Measurements from ENCODE around the gene BHLHA15.

Gene BHLHA15

GRCh38 chr7:98242934-98243333 is 31.7 kb downstream of the BHLHA15 start:
- H3K27ac ChIP-seq = no peak overlapping the region
- TF ChIP-seq ZFX (IDR thresholded peaks at IDR 0.05; ENCODE audit: borderline replicate concordance) = no peak
- no peak for TF ChIP-seq CTCF (IDR thresholded peaks at IDR 0.05)

- TF ChIP-seq ZFX (IDR thresholded peaks at IDR 0.05; ENCODE audit: borderline replicate concordance) (no peak), CTCF (IDR thresholded peaks at IDR 0.05) (no peak)
These were observed 33.6 kb downstream of the BHLHA15 start for GRCh38 chr7:98244871-98245270.

GRCh38 chr7:98248156-98248555 is 36.9 kb downstream of the BHLHA15 start:
- TF ChIP-seq CTCF (IDR thresholded peaks at IDR 0.05) = no peak
- TF ChIP-seq ZFX (IDR thresholded peaks at IDR 0.05; ENCODE audit: borderline replicate concordance) = no peak

More at GRCh38 chr7:98244871-98245270, 33.6 kb downstream of the BHLHA15 start:
- H3K27ac ChIP-seq = no peak overlapping the region

GRCh38 chr7:98249106-98249505 is 37.9 kb downstream of the BHLHA15 start:
- TF ChIP-seq CTCF (IDR thresholded peaks at IDR 0.05) (no peak), ZFX (IDR thresholded peaks at IDR 0.05; ENCODE audit: borderline replicate concordance) (no peak)
- H3K27ac ChIP-seq = no peak overlapping the region

More at GRCh38 chr7:98248156-98248555, 36.9 kb downstream of the BHLHA15 start:
- no peak overlapping the region for H3K27ac ChIP-seq

GRCh38 chr7:98250789-98251188 is 39.5 kb downstream of the BHLHA15 start:
- H3K27ac ChIP-seq = peak overlapping the region; percentile 83
- TF ChIP-seq CTCF (IDR thresholded peaks at IDR 0.05) (no peak), ZFX (IDR thresholded peaks at IDR 0.05; ENCODE audit: borderline replicate concordance) (no peak)

- TF ChIP-seq ZFX (IDR thresholded peaks at IDR 0.05; ENCODE audit: borderline replicate concordance) (no peak), CTCF (IDR thresholded peaks at IDR 0.05) (no peak)
- peak overlapping the region; percentile 83 for H3K27ac ChIP-seq
These were observed 40.0 kb downstream of the BHLHA15 start for GRCh38 chr7:98251231-98251600.

- no peak for TF ChIP-seq ZFX (IDR thresholded peaks at IDR 0.05; ENCODE audit: borderline replicate concordance)
- no peak for TF ChIP-seq CTCF (IDR thresholded peaks at IDR 0.05)
These were observed 40.6 kb downstream of the BHLHA15 start, which contains the start of gene TECPR1 for GRCh38 chr7:98251601-98252424. TECPR1 (minus strand) TSS chr7:98252232; CDS start chr7:98246146, 6,086 bp downstream.

More at GRCh38 chr7:98251601-98252424, 40.6 kb downstream of the BHLHA15 start, which contains the start of gene TECPR1:
- peak within 1 kb of the TSS; percentile 83 for H3K27ac ChIP-seq

Measured in 22Rv1 (cell line).